Fibroblast of peridontal ligament (primary cell): Measurements from ENCODE around the gene PFN1.

Experiments used
- DNase-seq: peaks from one replicate; pipeline ENCODE4 v3.0.0-alpha.2; 2010; ENCODE audit errors: extremely low read depth

PFN1 gene

DNA sequence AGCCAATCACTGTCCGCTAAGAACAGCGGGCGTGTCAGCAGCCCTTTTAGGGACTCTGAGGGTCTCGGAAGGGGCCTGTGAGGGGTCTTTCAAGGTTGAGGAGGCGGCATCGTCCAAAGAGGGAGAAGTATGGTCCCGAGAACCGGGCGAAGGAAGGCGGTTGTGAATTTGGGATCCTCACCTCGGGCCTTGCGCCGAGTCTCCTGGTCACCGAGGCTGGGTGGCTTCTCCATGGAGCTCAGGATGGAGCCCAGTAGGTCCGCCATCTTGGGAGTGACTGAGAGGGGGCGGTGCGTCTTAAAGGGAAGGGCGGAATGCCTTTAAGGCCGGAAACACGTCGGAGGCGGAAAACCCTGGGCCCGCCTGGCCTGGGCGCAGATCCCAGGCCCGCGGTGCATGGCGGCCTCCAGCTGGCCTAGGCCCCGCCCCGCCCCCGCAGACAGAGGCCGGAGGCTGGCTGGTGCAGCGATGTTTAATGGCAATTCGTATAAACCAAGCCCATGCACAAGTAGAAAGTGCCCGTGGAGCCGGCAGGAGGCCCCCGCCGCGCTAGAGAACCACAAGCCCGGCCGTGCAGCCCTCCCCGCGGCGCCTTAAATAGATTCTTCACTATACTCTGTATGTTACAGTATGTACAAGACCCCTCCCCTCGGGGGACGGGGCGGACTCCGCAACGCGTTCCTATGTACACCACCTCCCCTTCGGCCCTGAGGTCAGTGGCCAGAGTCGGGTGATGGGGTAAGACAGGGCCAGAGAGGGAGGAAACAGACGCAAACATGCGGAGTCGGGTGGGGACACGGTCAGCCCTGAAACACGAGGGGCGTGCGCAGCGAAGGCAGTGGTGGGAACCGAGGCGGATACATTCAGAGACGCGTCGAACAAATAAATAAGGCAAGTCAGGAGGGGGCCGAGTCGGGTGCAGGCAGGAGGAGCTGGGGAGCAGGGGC lies 19.5 kb upstream of the PFN1 start, which contains the start of gene SPAG7:
Gene SPAG7 (minus strand): TSS at position 279 of the 947 bp plus-strand sequence. CDS start 13 bp downstream, at position 266.
- DNase-seq: peak; percentile 98

- peak; percentile 100 for DNase-seq
These were observed 18.7 kb upstream of the PFN1 start for GRCh38 chr17:4966844-4967538.

- DNase-seq: no peak
These were observed 17.1 kb upstream of the PFN1 start for GRCh38 chr17:4965311-4965986.

DNA sequence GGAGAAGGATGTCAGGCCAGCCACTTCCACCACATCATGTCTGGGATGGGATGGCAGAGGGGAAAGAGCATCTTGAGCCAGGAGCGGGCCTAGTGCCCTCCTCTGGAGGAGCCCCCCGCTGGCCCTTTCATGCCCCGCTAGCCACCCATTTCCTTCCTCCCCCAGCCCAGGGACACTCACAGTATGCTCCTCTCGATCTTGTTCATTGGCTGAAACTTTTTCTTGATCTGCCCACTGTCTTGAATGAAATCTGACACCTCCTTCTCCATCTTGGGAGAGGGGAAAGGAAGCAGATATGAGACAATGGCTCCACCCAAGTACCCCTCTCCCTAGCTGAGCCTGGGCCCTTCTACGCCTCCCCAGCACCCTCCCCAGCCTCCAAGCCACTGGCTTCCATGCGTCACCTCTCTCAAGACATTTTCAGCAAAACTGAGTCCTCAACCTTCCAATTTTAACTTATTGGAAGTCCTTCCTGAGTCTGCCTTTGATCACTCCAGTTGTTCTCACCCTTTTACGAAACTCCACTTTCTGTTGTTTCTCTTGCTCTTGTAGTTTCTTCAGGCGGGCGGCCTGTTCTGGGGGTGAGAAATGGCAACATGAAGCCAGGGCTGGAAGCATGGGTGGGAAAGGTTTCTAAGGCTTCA lies 12.1 kb upstream of the PFN1 start:
- no peak for DNase-seq

GRCh38 chr17:4959261-4959965 lies 11.1 kb upstream of the PFN1 start:
- no peak for DNase-seq

GRCh38 chr17:4958102-4958501 lies 9.8 kb upstream of the PFN1 start:
- DNase-seq: no peak

DNA sequence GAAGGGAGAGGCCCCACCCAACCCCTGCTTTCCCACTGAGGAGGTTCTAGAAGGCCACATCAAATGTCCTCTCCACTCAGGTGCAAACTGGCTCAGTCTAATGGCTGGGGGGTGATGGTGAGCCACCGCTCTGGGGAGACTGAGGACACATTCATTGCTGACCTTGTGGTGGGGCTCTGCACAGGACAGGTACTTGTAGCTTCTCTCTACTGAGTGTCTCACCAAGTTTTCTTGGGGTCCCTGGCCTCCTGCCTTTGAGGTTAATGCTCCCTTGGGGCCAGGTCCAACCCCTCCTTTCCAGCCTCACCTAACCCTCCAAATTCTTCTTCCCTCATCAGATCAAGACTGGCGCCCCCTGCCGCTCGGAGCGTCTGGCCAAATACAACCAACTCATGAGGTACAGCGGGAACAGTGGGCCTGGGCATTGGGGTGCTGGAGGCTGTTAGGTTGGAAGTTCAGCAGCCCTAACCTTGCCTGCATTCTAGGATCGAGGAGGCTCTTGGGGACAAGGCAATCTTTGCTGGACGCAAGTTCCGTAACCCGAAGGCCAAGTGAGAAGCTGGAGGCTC lies 8.2 kb upstream of the PFN1 start:
- DNase-seq: no peak

GRCh38 chr17:4955091-4955490 lies 6.8 kb upstream of the PFN1 start:
- DNase-seq: no peak

DNA sequence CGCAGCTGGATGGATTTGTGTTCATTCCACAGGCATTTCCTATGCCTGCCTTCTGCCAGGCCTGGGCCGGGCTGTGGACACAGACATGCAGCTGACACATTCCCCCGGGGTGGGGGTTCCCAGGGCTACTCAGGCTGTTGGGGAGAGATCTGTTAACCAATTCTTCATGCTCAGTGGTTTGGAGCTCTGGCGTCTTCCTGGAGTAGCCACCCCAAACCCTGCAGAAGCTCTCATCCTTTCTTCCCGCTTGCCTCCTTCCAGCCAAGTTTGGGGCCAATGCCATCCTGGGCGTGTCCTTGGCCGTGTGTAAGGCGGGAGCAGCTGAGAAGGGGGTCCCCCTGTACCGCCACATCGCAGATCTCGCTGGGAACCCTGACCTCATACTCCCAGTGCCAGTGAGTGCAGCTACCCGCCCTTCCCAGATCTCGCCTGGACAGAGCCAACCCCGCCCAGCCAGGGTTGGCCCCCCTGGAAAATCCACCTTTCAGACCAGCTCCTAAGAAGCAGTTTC lies 5.2 kb upstream of the PFN1 start:
- peak; percentile 38 for DNase-seq

DNA sequence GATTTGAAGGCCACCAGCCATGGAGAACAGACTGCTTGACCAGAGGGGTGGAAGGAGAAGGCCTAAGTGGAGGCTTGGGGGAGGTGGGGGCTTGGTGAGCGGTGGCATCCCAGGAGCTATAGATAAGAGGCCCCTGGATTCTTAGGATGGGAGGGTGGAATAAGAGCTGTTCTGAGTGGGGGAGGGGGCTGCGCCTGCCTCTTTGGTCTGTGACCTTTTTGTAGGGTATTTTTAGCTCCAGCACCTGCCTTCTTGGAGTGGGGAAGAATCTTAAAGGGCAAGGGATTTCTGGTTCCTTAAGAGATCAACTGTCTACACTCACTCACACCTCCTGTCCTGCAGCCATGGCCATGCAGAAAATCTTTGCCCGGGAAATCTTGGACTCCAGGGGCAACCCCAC lies 3.2 kb upstream of the PFN1 start:
- no peak for DNase-seq

DNA sequence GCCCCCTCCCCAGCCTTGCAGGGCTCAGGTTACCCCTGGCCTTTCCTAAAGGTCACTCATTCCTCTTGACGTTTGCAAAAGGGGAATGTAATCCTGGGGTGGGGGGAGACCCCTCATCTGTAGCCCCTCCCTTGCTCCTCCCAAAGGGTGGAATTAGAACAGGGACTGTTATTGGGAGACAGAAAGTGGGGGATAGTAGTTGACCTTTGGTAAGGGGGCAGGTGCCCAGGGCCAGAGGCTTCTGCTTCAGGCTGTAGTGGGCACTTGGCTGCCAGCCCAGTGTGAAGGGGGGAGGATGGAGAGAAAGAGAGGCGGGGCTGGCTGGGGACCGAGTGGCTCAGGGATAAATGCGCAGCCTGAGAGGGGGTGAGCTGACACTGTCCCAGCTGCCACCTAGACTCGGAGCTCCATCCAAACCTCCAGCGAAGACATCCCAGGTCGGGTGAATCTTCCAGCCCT lies 2.4 kb upstream of the PFN1 start, which contains the start of gene ENO3:
Gene ENO3 (plus strand): TSS at position 374 of the 459 bp plus-strand sequence. CDS start 711 bp downstream, outside the sequence.
- no peak for DNase-seq

GRCh38 chr17:4950075-4950745 lies 1.9 kb upstream of the PFN1 start:
- no peak for DNase-seq

DNA sequence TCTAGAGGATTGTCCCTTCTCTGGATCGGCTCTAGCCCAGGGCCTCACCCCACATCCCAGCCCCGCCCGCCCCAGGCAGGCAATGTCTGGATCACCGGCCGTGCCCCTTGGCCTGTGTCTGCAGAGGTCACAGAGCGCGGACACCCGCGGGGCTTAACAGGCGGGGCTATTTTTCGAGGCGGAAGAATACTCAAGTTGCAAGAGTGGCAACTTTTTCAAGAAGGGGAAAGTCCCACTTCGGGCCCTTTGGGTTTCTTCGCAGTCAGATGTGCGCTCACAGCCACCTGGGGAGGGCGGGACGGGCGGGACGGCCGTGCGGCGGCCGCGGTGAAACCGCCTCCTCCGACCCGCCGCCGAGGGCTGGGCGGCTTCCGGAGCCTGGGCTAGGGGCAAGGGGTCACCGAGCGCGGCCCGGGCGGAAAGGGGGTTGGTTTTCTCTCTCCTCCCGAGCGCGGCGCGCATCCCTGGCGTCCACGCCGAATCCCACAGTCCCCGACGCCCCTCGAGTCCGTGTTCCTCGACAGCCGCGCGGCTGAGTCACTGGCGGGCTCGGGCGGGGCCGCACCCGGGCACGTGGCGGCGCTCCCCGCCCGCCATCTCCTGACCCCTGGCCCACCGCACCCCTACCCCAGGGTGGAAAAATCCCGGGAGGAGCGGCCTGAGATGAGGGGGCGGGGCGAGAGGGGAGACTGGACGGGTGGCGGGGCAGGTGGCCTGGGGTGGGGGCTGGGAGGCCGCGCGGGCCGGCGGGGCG lies 1.2 kb upstream of the PFN1 start:
- DNase-seq: peak; percentile 48

GRCh38 chr17:4948931-4949320 lies 596 bp upstream of the PFN1 start:
- DNase-seq: no peak

DNA sequence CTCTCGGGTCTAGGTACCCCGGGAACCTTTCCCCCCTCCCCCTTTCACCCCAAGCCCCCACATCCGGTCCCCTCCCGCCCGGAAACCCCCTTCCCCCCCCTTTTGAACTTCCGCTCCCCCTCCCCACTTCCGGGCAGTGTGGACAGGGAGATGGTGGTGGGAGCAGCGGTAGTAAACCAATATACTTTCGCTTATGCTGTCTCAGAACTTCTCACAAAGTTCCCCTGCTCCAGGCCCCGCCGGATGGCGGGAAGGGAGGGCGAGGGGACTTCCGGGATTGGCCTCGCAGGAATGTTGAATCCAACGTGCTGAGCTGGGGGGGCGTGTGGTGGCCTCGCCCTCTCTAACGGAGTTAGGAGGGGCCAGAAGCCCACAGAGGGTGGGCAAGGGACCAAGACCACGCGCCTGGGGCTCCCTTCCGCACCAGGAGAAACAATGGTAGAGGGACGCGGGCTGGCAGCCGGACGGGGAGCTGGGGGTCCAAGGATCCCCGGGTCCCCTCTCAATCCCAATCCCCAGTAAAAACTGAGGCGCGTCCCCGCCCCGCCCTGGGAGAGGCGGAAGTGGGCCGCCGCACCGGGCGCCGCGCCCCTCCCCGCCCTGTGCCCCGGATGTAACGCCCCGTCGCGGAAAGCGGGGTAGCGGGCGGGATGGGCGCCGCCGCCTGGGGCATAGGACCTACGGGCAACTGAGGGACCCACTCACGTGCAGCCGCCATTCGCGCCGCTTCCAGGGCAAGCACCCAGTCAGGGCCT lies 742 bp downstream of the PFN1 start:
- DNase-seq: peak; percentile 38

DNA sequence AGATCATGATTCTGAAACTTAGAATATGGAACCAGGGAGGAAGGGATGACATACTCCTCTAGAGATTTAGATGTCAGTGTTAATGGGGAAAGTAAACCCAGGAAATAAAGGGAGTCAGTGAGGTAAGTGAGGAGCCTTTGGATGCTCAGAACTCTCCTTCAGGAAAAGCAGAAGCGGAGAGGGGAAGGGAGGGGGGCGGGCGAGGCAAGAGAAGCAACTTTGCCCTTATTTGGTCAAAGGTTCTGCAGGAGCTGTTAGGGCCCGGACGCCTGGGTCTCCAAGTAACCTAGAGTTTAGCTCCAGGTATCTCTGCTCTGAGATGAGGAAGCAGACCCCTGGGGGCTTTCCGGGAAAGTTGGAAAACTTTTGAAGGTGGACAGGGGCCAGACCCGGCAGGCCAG lies 1.3 kb downstream of the PFN1 start:
- no peak for DNase-seq

DNA sequence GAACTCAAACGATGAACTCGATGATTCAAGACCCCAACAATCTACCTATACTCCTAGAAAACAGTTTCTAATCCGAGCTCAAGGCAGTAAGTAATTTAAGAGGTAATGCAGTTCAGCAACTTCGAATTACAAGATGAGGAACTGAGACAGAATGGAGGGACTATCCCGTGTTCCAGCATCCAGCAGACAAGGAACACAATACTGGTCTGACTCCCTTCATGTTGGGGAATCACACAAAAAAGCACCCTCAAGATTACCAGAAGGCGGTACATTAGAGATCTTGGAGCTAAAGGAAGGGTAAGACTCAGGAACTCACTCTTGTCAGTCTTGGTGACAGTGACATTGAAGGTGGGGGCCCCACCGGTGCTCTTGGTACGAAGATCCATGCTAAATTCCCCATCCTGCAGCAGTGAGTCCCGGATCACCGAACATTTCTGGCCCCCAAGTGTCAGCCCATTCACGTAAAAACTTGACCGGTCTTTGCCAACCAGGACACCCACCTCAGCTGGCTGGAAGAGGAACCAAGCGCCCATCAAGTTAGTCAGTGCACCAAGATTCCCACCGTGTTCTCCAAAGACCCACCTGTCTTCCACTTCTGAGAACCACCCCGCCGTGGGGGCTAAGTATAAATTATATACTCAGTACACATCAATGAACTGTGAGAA lies 1.9 kb downstream of the PFN1 start:
- no peak for DNase-seq

GRCh38 chr17:4945944-4946280 lies 2.4 kb downstream of the PFN1 start:
- DNase-seq: no peak
